Measurements from ENCODE around the gene SSR1.

DNA sequence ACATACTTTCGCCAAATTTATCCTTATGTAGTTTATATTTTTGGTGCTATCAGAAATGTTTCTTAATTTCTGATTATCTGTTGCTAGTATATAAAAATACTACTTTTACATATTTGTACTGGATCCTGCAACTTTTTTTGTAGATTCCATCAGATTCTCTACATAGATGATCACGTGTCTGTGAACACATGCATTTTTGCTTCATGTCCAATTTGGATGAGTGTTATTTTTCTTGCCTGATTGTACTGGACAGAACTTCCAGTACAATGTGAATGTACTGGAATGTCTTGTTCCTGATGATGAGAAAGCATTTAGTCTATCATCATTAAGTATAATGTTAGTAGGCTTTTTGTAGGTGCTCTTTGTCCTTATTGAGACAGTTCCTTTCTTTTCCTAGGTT is 25.0 kb upstream of the SSR1 start:
- TF ChIP-seq, protein P1, sequence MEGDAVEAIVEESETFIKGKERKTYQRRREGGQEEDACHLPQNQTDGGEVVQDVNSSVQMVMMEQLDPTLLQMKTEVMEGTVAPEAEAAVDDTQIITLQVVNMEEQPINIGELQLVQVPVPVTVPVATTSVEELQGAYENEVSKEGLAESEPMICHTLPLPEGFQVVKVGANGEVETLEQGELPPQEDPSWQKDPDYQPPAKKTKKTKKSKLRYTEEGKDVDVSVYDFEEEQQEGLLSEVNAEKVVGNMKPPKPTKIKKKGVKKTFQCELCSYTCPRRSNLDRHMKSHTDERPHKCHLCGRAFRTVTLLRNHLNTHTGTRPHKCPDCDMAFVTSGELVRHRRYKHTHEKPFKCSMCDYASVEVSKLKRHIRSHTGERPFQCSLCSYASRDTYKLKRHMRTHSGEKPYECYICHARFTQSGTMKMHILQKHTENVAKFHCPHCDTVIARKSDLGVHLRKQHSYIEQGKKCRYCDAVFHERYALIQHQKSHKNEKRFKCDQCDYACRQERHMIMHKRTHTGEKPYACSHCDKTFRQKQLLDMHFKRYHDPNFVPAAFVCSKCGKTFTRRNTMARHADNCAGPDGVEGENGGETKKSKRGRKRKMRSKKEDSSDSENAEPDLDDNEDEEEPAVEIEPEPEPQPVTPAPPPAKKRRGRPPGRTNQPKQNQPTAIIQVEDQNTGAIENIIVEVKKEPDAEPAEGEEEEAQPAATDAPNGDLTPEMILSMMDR (IDR thresholded peaks at IDR 0.05; ENCODE audit: insufficient read depth, low read length) = no peak
- TF ChIP-seq POLR2AphosphoS5 (IDR thresholded peaks at IDR 0.05; ENCODE audit: low read depth) = no peak

Measured in HL-60 (cell line).